HG02840 (cell line): ENCODE data around the gene LZIC.

Experiments used
- ATAC-seq: cut with Tn5 transposase; IDR thresholded peaks from one replicate; pipeline ENCODE4 v1.9.1; 2021; ENCODE audit warnings: mild to moderate bottlenecking, moderate library complexity, moderate number of reproducible peaks; ENCODE audit not compliant: unreplicated experiment, low FRiP score

LZIC gene

DNA sequence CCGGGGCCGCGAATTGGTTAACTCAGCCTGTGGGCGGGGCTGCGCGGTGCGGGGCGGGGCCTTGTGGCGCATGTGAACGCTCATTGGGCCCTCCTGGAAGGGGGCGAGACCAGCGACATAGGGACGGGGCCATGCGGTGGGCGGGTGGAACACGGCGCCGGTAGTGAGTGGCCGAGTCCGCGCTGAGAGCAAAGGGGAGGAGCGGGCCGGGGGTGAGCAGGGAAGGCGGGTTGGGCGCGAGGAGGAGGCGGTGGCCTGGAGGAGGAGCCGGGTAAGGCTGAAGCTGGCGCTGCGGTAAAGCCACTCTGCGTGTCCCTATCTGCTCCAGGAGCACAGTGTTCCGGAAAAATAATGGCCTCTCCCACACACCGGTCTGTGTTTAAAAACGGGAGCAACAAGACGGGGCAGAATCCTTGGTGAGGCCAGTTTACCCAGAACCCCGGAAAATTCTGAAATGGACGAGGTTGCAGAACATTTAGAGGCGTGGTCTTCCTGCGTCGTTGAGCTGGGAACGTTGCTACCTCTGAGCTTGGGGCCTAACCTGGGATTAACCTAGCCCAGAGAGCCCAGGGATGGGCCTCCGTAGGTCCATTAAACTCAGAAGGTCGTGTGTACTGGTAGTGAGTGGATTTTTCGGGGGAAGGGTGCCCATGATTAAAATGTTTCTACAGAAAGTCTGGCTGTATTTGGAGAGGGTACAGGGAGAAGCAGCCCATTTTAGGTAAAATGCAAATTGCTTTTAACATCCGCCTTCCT is 32.6 kb downstream of the LZIC start:
- peak; percentile 94 for ATAC-seq

GRCh38 chr1:9910076-9910422 is 33.1 kb downstream of the LZIC start, which contains the start of gene CTNNBIP1:
TSS of gene CTNNBIP1 (minus strand) at chr1:9910269. CDS start at chr1:9872064, 38,205 bp downstream.
- no peak for ATAC-seq

- ATAC-seq: peak; percentile 9
These were observed 33.8 kb downstream of the LZIC start for GRCh38 chr1:9909234-9910046.

GRCh38 chr1:9908871-9909233 is 34.3 kb downstream of the LZIC start:
- ATAC-seq: no peak

DNA sequence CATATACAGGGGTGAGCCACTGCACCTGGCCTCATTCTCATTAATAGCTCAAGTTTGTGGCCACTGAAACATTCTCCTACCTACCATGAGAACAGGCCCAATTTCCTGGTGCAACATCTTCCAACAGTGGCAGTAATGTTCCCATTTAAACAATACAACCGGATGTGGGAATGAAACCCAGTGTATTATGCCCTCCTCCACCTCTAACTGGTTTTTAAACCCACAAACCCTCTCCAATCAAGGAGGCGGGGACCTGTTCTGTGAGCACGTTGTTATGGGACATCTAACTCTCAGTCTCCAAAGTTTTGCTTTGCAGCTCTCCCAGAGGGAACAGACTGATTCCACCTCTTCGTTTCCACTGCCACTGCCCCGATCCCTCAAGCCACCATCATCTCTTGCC is 35.8 kb downstream of the LZIC start:
- ATAC-seq: no peak

DNA sequence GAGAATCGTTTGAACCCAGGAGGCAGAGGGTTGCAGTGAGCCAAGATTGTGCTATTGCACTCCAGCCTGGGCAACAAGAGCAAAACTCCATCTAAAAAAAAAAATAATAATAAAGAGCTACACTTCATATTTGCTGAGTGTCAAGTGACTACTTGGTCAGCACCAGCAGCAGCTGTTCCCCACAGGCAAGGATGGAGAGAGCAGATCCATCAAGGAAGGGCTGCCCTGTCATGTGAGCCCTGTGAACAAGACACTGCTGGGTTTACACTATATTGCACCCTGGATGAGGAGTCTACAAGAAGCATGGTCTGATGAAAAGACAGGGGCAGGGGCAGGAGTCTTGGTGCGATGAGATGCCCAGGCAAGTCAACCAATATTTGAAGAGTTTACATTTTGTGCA is 36.7 kb downstream of the LZIC start:
- ATAC-seq: no peak

DNA sequence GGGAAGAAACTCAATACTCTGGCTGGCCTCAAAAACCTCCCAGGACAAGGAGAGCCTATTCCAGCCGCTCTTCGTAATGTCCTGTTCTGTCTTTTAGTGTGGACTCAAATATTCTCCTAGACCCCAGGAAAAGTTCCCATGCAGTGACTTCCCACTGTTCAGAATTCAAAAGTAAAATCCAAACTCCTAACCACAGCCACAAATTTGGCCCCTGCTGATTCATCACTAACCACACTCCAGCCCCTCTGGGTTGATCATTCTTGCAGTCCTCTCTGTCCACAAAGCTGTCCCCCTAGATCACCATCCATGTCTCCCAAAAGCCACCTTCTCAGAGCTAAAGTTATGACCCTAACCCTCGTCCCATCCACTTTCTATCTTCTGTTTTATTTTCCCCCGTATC is 38.2 kb downstream of the LZIC start:
- ATAC-seq: no peak

DNA sequence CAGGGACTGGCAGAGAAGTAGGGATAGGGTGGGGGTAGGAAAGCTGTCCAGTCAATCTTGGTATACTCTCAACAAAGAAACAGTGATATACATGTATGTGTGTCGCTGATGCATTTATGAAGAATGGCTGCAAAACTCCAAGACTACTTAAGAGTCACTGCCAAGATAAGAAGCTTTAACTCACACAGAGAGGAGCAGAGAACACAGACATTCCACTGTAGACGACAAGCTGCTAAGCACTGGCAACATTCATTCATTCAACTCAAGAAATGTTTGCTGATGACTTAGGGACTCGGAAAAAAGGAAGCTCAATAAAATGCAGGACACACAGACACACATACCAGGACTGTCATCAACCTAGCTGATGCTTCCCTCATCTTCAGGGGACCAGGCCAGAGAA is 38.6 kb downstream of the LZIC start:
- no peak for ATAC-seq

DNA sequence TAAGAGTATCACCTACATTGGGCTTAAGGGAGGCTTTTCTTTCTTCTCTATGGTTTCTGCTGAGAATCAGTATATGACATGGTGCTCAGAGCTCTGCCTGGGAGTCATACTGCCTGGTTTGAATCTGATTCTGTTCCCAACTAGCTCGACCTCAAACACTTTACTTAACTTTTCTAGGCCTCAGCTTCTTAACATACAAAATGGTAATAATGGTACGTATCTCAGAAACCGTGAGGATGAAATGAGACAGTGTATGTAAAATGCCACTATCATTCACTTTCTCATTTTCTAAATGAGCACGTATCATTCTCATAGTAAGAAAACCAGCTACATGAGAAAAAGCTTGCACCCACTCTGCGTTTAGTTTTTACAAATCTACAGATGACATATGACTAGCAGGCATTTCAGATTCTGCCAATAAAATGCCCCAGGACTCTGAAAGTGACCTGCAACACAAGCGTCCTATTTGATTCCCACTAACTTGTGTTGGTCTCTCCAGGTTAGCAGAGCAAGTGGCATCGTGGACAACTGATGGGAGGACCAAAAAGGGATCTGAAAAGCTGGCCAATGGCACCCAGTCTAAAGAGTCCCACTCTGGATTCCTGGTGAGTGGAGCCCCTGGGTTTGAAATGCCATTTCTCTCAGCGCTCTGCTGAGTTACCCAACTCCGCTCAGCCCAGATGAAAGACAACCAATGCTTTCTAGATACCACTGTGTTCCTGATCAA is 39.2 kb downstream of the LZIC start:
- no peak for ATAC-seq

GRCh38 chr1:9902060-9902452 is 41.1 kb downstream of the LZIC start:
- ATAC-seq: no peak

DNA sequence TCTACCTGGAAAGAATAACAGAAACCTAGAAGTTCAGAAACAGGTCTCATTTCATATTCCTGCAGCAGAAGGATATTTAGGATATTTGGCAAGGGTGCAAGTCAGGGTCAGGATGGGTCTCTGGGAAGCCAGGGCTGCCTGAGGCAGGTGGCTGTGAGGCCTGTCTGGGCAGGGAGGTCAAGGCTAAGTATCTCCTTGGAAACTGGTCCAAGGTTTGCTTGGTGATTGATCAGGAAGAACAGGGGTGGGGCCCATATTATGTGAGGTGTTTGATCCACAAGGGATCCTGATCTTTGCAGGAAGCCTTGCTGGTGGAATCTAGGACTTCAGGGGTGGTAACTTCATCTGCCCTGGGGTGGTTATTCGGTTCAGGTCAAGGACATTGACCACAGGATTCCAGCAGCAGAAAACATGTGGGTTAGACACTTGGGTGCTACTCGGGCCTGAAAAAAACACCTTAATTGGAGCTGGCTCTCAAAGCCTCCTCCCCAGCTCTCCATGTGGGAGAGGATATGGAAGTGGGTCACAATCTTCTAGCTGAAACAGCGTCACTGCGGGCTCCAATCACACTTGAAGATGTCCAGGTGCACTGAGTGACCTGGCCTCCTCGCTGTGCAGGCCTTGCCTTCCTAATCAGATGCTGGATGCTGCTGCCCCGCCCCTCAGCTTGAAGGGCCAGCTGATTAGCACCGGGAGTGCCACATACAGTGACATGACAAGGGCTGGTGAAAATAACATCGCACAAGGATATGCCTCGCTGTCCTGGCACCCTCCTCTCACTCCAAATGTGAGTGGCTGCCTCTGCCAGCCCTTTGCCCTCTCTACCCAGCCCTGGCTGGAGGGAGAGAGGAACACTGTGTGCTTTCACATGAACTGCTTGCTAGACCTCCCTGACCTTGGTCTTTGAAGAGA is 41.8 kb downstream of the LZIC start:
- ATAC-seq: no peak

GRCh38 chr1:9900142-9901043 is 42.8 kb downstream of the LZIC start:
- ATAC-seq: no peak

- no peak for ATAC-seq
These were observed 49.1 kb downstream of the LZIC start for GRCh38 chr1:9894115-9894514.

DNA sequence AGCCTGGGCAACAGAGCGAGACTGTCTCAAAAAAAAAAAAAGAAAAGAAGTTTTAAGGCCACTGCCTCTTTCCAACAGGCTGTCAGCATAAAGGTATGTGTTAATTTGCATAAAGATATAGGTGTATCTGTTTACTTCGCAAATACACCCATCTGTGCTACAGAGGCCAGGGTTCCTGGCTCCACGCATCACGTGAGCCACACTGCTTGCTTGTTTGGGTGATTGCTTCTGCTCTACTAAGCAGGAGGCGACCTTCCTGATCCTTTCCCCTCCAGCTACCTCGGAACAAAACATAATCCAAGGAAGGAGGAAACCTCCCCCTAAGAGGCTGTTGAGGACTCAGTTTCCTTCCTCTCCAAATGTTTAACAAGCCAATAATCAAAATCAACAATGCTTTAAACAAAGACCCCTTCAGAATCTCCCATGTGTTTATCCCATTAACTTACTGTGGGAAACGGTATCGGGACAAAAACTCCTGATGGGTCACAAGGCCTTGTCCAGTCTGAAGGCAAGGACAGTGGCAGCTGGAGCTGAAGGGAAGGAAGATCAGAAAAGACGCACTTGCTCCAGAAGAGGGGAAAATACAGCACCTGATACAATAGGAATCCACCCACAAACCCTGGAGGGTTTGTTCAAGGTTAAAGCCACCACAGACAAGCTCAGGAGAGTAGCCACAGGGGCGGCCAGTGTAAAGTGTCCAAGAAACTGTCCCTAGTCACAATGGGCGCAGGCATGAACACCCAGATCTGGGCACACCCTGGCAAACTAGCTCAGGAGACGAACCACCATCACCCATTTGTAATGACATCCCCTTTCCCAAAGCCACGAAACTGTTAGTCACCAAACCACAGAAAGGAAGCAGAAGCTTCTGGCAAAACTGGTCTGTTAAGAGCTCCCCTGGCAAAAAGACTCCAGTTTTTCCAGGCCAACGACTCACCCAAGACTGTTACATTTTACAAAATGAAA is 50.3 kb downstream of the LZIC start:
- no peak for ATAC-seq

DNA sequence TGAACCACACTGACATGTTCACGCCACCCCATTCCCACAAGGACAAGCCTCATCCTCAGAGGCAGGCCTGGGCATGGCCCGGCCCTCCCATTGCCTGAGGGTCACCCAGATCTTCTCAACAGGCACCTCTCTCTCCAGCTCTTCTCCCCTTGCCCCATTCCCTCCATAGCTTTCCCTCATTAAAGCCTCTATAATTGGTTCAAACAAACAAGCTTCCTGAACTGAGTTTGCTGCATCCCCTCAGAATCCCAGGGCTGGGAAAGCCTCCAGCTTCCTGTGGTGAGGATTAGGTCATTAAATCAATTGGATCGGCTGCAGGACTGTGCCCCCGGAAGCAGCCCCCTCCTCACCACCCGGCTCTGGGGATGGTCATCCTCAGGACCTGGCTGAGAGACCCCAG is 52.0 kb downstream of the LZIC start:
- ATAC-seq: no peak

DNA sequence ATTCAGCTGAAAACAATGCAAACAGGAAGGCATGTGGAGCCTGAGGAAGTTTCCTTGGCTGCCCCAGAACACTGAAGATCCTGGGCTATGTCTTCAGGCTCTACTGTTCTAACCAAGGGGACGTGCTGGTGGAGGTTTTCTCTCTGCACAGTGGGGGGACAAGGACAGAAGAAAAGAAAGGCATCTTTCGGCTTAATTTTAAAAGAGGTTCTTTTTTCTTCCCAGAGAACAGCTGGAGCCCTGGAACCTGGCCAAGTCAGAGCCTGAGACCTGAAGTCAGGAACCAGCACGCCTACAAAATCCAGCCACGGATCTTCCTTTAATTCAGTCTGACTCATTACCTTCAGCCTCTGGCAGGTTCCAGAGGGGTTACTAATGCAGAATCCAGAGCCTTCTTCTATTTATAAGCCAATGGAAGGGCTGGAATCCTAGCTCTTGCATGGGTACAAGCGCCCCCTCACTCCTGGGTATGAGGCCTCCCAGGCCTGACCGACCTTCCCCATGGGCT is 52.9 kb downstream of the LZIC start:
- no peak for ATAC-seq

DNA sequence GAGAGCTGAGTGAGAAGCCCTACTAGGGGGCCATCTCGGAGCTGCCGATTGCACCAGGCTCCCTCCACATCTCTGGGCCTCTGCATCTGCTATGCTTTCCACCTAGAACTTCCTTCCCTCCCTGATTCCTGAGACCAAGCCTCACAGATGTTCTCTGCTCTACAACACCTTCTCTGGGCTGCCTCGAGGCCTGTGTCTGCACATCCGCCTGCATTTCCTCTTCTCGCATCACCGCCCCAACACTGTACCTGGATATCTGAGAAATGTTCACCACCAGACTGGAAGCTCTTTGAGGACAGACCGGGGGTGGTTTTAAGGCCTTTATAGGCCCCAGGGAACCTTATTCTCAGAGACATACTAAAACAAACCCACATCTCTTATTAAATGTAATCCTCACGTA is 53.8 kb downstream of the LZIC start:
- ATAC-seq: no peak

DNA sequence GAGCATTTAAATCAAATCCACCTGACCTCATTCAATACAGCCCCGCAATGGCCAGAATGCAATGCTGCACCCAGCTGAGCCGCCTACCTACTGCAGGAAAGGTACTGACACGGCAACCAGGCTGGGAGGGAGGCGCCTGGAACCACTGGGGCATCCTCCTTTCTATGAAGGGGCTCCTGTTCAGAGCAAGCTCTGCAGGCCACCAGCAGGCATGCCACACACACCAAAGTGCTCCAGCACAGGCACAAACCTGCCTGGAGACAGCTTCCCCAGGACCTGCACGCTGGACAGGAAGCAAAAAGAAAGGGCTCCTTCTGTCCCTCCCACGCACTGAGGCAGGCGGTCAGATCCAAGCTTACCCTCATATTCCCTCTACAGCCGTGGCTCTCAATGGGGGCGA is 54.3 kb downstream of the LZIC start:
- no peak for ATAC-seq
